Stomach (tissue), 9 donors: Measurements from ENCODE around the gene OTULINL. TPM values are rescaled to one million over a fixed set of nuclear protein-coding genes. Genes with fewer than 3 reads are reported as not detected.
A peak's percentile ranks its signal among the peaks of the same experiment; 100 is the strongest.

Experiments
- DNase-seq, 2 donors: peaks; one replicate each; pipeline versions ENCODE4 v3.0.0 to v3.0.0-alpha.2; 2013 to 2019
- H3K27ac ChIP-seq, 5 donors: fragments of 200-600 bp in 4 of 5; sonication (generic) in 4 of 5; one replicate each; pipeline ENCODE4 v1.5.1; 2013 to 2019; ENCODE audit warnings: mild to moderate bottlenecking in 1 of 5, moderate library complexity in 1 of 5
- H3K27me3 ChIP-seq, 3 donors: fragments of 200-600 bp; sonication (generic); one replicate each; pipeline ENCODE4 v1.5.1; 2017 to 2019; ENCODE audit warnings: mixed run types in 1 of 3
- H3K36me3 ChIP-seq, 4 donors: fragments of 200-600 bp; sonication (generic); 1 replicate in 3 of 4; 2 replicates in 1 of 4; pipeline ENCODE4 v1.5.1; 2016 to 2019
- H3K4me1 ChIP-seq, 4 donors: fragments of 200-600 bp; sonication (generic); one replicate each; pipeline ENCODE4 v1.5.1; 2016 to 2019
- H3K4me3 ChIP-seq, 4 donors: fragments of 200-600 bp; sonication (generic) in 3 of 4; one replicate each; pipeline ENCODE4 v1.5.1; 2016 to 2019; ENCODE audit warnings: mild to moderate bottlenecking in 1 of 4
- H3K9me3 ChIP-seq, 4 donors: fragments of 200-600 bp; sonication (generic); one replicate each; pipeline ENCODE4 v1.5.1; 2016 to 2019
- EP300 ChIP-seq: sonication (generic); formaldehyde crosslinking; IDR thresholded peaks from one replicate; pipeline ENCODE4 v1.6.1; 2017; ENCODE audit warnings: antibody characterized with exemption
- POLR2A ChIP-seq, 4 donors: fragments of 450-650 bp; IDR thresholded peaks; one replicate each; pipeline ENCODE4 v1.6.1; 2016; ENCODE audit warnings: antibody characterized with exemption in 4 of 4, control low read depth in 2 of 4, mild to moderate bottlenecking in 1 of 4, moderate library complexity in 1 of 4
- POLR2AphosphoS5 ChIP-seq, 3 donors: sonication (generic); formaldehyde crosslinking; IDR thresholded peaks; one replicate each; pipeline ENCODE4 v1.6.1; 2016; ENCODE audit warnings: antibody characterized with exemption in 3 of 3
- WGBS, 5 donors: extraction: QIAGEN DNeasy Blood & Tissue Kit in 3 of 5; methylation state at CpG; one replicate each; pipeline versions ENCODE4 v1.1.5 to v1.1.7; 2013 to 2018; 5-methylcytosine and 5-hydroxymethylcytosine counted together
- intact Hi-C: fragments of 100-400 bp; cut with DNase I; formaldehyde crosslinking; loops from one replicate; pipeline ENCODE4 v1.15.1; 2023; ENCODE audit warnings: low total_unique reads
- polyA plus RNA-seq, 3 donors: library from polyadenylated mRNA; stranded (reverse); fragments of 200-250 nt; gene quantifications; one replicate each; pipeline ENCODE4 v1.2.3, GENCODE V29; 2013
- total RNA-seq, 5 donors: library from RNA; depleted of rRNA; stranded (reverse); fragments of >200 nt; gene quantifications; one replicate each; pipeline versions ENCODE4 v1.1.0 to v1.2.3, GENCODE V29; 2014 to 2016
- TF ChIP-seq, protein P1 (sequence below), 7 experiments: fragments of 450-650 bp in 4 of 7; fragments of 200-600 bp in 3 of 7; sonication (generic) in 3 of 7; IDR thresholded peaks; one replicate each; pipeline ENCODE4 v1.5.1; 2016 to 2019; ENCODE audit warnings: antibody characterized with exemption in 7 of 7, control low read depth in 2 of 7, mild to moderate bottlenecking in 1 of 7
- donor health status: healthy with polysubstance abuse.
- donor health status: Bipolar disorder and iron deficiency.
- donor health status: healthy.

The OTULINL gene
- total and polyA plus RNA-seq, 8 donors, result 0.93 to 31.0 (median 15.1) TPM

DNA sequence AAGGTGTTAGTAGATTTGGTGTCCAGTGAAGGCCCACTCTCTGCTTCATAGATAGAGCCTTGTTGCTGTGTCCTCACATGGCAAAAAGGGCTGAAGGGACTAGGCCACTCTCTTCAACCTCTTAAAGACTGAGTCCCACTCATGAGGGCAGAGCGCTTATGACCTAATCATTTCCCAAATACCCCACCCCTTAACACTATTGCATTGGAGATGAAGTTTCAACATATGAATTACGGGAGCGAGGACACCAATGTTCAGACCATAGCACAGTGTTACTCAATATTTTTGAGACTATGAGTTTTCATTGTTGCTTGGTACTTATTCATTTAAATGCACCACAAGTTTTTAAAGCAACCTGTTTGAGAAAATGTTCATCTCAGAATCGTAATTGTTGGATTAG lies 8.8 kb upstream of the OTULINL start:
- no peak for DNase-seq
- TF ChIP-seq, protein P1, sequence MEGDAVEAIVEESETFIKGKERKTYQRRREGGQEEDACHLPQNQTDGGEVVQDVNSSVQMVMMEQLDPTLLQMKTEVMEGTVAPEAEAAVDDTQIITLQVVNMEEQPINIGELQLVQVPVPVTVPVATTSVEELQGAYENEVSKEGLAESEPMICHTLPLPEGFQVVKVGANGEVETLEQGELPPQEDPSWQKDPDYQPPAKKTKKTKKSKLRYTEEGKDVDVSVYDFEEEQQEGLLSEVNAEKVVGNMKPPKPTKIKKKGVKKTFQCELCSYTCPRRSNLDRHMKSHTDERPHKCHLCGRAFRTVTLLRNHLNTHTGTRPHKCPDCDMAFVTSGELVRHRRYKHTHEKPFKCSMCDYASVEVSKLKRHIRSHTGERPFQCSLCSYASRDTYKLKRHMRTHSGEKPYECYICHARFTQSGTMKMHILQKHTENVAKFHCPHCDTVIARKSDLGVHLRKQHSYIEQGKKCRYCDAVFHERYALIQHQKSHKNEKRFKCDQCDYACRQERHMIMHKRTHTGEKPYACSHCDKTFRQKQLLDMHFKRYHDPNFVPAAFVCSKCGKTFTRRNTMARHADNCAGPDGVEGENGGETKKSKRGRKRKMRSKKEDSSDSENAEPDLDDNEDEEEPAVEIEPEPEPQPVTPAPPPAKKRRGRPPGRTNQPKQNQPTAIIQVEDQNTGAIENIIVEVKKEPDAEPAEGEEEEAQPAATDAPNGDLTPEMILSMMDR (IDR thresholded peaks at IDR 0.05), result no peak
- TF ChIP-seq POLR2AphosphoS5 (IDR thresholded peaks at IDR 0.05) (no peak), EP300 (no peak), POLR2A (IDR thresholded peaks at IDR 0.05) (no peak)
- WGBS, 5 donors, result 84 to 98% (median 94%) methylated on average over 4 of the region's 4 CpGs

DNA sequence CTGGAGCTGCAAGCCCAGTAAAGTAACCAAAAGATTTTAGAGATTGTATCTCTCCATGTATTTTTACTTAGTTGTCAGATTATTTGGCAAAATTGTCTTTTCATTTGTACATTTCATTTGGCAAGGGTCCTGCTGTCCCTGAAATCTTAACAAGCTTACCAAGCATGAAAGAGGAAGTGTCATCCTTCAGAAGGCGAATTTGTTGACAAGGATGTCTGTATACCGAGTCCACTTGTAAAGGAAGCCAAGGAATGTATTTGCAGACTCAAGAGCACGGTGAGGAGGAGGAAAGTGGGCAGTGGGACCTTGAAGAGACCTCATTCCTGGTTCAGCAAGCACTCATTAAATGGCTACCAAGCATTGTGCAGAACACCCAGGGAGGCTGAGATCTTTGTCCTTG lies 7.5 kb upstream of the OTULINL start:
- intact Hi-C loops, result no loop called here
- H3K27me3 ChIP-seq, result peaks cover 0 to 22% (median 0%) of the 10 kb centered on the region in 3 donors
- H3K9me3 ChIP-seq, result no peaks in the 10 kb centered on the region
- 22 to 41% (median 38%) methylated on average over 3 of the region's 3 CpGs for WGBS, 5 donors
- TF ChIP-seq POLR2AphosphoS5 (IDR thresholded peaks at IDR 0.05) (no peak), EP300 (no peak), POLR2A (IDR thresholded peaks at IDR 0.05) (no peak)
- TF ChIP-seq, protein P1 (IDR thresholded peaks at IDR 0.05), result no peak
- peaks cover 0 to 15% (median 0%) of the 10 kb centered on the region in 4 donors for H3K4me1 ChIP-seq
- H3K27ac ChIP-seq, result peak overlapping the region in 1 of 5 donors; percentile 5
- H3K36me3 ChIP-seq, result no peaks in the 10 kb centered on the region
- H3K4me3 ChIP-seq, result no peak overlapping the region
- no peak for DNase-seq

More for the DNA sequence above, 8.8 kb upstream of the OTULINL start:
- H3K36me3 ChIP-seq, result no peaks in the 10 kb centered on the region
- peak overlapping the region in 1 of 5 donors; percentile 40 for H3K27ac ChIP-seq
- no peaks in the 10 kb centered on the region for H3K9me3 ChIP-seq
- no peak overlapping the region for H3K4me3 ChIP-seq
- intact Hi-C loops, result no loop called here
- peaks cover 0 to 10% (median 0%) of the 10 kb centered on the region in 3 donors for H3K27me3 ChIP-seq
- peaks cover 0 to 15% (median 0%) of the 10 kb centered on the region in 4 donors for H3K4me1 ChIP-seq

DNA sequence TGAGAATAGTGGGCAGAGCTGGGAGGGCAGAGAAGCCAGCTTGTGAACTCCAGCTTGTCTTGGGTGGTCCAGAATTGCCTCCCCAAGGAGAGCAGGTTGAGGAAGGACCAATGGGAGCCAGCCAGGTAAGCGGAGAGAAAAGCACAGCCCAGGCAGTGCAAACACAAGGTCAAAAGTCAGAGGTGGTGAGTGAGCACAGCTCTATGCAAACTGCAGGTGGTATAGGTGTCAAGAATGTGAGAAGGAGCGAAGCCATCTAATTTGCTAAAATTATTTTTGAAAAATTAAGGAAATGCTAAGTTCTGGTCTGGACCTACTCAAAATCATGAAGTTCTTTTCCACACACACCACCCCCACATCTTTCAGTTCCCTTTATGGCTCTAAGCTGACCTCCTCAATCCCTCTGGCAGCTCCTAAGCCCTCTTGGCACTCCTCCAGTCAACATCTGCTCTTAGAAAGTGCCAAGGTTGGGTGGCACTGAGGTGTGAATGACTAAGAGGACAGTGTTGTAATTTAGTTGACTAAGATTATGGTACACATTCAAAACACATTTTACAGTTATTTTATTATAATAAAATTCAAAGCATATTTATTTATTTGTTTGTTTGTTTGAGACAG lies 6.6 kb upstream of the OTULINL start:
- TF ChIP-seq POLR2A (IDR thresholded peaks at IDR 0.05) (no peak), EP300 (no peak), POLR2AphosphoS5 (IDR thresholded peaks at IDR 0.05) (no peak)
- TF ChIP-seq, protein P1 (IDR thresholded peaks at IDR 0.05), result no peak
- Histone ChIP-seq H3K4me1 (peaks cover 0 to 15% (median 0%) of the 10 kb centered on the region in 4 donors), H3K4me3 (no peak overlapping the region), H3K27me3 (peaks cover 0 to 25% (median 0%) of the 10 kb centered on the region in 3 donors), H3K27ac (peak overlapping the region in 1 of 5 donors; percentile 5), H3K36me3 (no peaks in the 10 kb centered on the region), H3K9me3 (no peaks in the 10 kb centered on the region)
- intact Hi-C loops, result no loop called here
- peak in 1 of 2 donors; percentile 76 for DNase-seq
- 59 to 74% (median 71%) methylated on average over 2 of the region's 2 CpGs for WGBS, 5 donors

DNA sequence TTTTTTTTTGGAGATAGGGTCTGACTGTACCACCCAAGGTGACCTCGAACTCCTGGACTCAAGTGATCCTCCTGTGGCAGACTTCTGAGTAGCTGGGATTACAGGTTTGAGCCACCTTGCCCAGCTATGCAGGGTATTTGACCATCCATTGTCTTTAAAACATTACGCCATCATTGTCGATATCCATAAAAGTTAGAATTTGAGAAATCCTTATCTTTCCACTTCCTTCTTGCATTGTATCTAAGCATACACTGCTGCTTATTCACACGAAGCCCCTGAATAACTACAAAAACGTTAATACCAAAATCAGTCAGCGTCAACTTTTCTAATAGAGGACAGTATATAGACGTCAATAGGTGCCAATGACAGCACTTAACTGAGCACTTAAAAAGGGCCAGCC lies 5.4 kb upstream of the OTULINL start:
- peaks cover 0 to 25% (median 0%) of the 10 kb centered on the region in 3 donors for H3K27me3 ChIP-seq
- intact Hi-C loops, result no loop called here
- peaks cover 0 to 21% (median 5%) of the 10 kb centered on the region in 4 donors for H3K4me1 ChIP-seq
- no peak overlapping the region for H3K27ac ChIP-seq
- WGBS, 5 donors, result 76 to 87% (median 85%) methylated on average over 7 of the region's 7 CpGs
- no peak overlapping the region for H3K4me3 ChIP-seq
- H3K9me3 ChIP-seq, result no peaks in the 10 kb centered on the region
- no peak for DNase-seq
- TF ChIP-seq EP300 (no peak), POLR2A (IDR thresholded peaks at IDR 0.05) (no peak), POLR2AphosphoS5 (IDR thresholded peaks at IDR 0.05) (no peak)
- TF ChIP-seq, protein P1 (IDR thresholded peaks at IDR 0.05), result no peak
- H3K36me3 ChIP-seq, result no peaks in the 10 kb centered on the region
